Activated CD8-positive, alpha-beta memory T cell treated with anti-CD3 and anti-CD28 coated beads for 4 hours (primary cell): Measurements from ENCODE around the gene ISG20.
"Not testable (repeated sequence)": the region's sequence is repeated elsewhere in the genome, so short reads cannot be mapped to it uniquely, and the experiment has no call there.

Experiments used
- DNase-seq, 2 donors: peaks; one replicate each; pipeline ENCODE4 v3.0.0-alpha.2; 2020; ENCODE audit warnings: low read depth in 2 of 2

The ISG20 gene

DNA sequence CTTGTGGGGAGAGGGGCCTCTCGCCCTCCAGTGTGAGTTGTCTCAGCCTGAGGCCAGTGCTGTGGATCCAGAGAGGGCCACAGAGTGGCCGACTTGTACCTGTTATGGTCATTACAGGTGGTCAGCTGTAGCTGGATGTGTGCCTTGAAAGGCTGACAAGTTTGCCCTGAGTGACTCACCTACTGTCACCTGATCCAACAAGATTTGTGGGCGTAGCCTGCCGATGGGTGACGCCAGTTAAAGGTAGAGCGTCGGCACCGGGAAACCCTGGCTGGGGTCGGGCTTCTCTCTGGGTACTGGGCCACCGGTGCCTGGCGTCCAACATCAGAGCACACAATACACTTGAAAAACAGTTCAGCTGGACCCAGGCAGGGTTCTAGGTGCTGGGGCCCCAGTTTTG lies 2.8 kb upstream of the ISG20 start:
- DNase-seq = peak in 1 of 2 donors; percentile 42

DNA sequence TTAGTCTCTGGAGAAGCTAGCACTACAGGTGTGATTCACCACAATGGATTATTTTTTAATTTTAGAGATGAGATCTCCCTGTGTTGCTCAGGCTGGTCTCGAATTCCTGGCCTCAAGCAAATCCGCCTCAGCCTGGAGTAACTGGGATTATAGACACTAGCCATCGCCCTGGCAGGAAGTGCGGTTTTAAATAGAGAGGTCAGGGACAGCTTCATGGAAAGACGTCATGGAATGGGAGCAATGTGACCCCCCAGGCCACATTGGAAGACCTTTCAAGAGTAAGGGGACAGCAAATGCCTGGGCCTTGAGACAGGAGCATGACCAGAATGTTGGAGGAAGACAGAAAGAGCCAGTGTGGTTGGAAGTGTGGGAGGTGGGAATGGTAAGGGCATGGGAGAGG lies 2.2 kb upstream of the ISG20 start:
- DNase-seq = no peak

DNA sequence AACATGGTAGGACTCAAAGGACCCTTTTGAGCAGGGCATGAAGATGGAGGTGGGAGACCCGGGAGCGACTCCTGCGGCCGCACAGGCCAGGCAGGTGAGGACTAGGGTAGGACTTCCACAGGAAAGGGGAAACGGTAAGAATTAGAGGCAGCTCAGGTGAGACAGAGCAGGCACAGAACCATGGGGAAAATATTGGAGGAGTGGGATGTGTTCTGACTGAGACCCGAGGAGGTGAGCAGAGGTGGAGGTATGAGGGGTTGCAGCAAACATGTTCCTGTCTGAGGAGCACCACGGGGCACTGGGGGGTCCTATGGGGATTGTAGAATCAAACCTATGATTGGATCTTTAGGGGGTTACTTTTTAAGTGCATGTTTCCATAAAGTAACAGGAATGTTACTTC lies 1.4 kb upstream of the ISG20 start:
- DNase-seq = no peak

DNA sequence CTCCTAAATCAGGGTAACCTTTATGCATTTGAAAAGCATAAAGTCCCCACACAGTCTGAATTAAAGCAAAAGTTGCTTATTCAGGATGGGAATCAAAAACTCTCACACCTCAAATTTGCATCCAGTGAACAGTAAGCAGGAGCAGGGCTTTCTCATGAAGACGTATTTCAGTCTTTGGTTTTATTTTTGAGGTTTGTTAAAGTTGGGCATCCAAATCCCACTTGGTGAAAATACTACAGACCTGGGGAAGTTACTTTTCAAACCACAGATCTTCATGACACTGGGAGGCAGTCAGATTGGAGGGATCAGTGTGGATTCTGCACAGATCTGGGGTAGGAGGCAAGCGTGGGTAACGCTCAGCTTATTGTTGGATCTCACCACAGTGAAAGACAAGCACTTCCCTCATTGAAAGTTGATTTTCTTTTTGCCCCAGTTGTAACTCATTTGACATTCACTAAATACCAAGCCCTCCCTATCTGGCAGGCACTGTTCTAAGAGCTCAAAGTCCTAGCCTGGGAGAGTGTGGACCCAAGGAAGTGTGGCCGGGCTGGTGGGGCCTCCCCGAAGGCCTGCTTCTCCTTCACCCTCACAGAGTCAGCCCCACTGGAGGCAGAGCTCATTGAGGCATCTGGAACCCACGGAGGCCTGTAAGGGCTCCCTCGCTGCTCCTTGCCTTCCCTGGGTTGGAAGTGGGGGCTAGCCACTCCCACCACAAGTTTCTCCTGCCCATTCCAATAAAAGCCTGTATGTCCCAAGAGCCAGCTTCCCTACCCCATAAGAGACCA lies 783 bp upstream of the ISG20 start:
- DNase-seq = no peak

DNA sequence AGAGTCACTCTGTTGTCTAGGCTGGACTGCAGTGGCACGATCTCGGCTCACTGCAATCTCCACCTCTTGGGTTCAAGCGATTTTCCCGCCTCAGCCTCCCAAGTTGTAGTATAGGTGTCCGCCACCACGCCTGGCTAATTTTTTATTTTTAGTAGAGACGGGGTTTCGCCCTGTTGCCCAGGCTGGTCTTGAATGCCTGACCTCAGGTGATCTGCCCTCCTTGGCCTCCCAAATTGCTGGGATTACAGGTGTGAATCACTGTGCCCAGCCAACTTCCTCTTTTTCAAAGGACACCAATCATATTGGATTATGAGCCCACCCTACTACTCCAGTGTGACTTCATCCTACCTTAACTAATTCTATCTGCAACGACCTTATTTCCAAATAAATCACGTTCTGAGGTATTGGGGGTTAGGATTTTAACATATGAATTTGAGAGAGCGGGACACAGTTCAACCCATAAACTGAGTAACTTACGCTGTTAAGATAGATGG lies 3.2 kb downstream of the ISG20 start:
- no peak for DNase-seq

DNA sequence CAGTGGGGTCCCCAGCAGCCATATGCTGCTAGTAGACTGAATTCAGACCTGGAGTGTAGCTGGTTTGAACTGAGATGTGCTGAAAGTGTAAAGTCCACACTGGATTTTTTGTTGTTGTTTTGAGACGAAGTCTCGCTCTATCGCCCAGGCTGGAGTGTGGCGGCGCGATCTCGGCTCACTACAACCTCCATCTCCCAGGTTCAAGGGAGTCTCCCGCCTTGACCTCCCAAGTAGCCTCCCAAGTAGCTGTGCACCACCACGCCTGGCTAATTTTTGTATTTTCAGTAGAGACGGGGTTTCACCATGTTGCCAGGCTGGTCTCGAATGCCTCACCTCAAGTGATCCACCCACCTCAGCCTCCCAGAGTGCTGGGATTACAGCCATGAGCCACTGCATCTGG lies 3.7 kb downstream of the ISG20 start:
- DNase-seq = not testable (repeated sequence)

DNA sequence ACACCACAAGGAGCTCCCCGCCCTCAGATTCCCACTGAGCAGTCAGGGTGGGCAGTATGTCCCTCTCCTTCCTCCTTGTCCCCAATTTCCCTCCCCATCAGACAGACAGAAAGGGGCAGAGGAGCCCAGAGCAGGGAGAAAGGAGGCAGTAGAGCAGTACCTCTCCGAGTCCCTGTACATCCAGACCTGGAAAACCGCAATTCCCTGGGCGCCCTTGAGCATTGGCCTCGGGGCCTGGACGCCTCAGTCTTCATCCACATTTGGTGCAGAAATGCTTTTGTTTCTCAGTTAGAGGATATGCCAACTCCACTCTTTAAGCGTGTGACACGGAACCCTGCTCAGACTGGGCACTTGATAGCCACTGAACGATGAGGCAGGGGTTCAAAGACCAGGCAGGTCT lies 5.9 kb downstream of the ISG20 start:
- DNase-seq = no peak

DNA sequence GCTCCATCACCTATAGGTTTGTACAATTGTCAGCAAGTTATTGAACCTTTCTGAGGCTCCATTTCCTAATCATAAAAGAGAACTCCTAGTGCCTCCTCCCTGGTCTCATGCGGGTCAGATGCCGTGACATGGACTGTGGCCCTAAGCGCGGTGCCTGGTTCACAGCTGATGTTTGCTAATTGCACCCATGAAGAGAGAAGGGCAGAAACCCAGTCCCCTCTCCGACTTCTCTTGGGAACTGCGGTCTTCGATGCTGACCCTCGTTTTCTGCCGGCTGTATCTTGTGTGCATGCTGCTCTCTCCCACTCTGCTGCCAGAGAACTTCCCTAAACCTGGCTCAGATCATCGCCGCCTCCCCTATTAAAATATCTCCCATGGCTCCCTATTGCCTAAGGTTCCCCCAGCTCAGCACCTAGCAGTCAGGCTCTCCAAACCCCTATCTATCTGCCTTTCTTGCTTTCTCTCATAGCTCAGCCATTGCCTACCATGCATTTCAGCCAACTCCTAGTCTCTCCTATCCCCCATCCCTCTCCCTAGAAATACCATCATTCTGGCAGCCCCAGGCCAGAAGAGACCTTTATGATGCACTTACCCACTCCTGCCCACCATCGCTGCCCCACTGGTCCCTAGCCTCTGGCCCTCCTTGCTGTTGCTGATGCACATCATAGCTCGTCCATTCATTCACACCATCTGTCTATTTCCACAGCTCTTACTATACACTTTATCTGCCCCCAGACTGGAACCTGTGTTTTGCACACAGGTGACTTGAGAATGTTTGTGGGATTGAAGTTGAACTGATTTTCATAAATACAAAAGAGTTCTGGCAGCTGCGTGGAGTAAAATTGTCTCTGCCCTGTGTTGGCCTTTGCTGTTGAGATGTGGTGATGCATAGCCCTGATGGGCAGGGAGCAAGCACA lies 6.6 kb downstream of the ISG20 start:
- no peak for DNase-seq

DNA sequence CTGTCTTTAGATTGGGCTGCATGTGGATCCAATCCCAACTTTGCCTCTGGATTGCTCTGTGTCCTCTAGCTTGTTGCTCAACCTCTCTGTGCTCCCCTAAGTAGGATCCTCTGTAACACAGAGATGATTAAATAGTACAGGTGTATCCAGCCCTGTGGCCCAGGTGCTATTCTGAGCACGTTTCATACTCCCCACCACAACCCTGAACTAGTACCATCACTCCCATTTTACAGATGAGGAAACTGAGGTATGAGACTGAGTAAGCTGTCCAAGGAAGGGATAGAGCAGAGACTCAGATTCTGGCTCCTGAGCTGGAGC lies 7.2 kb downstream of the ISG20 start:
- DNase-seq = no peak

DNA sequence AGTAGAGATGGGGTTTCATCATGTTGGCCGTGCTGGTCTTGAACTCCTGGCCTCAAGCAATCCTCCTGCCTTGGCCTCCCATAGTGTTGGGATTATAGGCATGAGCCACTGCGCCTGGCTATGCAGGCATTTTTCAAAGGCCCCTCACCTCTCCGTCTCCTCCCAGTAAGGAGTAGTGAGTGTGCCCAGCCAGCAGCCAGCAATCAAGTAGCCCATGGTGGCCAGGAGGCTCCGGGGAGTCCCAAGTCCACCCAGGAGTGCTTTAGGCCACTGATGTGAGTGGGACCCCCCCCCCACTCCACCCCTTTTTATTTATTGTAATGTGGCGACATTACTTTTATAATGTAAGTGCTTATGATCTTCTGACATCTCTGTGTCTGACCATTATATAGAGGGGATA lies 8.1 kb downstream of the ISG20 start:
- no peak for DNase-seq

DNA sequence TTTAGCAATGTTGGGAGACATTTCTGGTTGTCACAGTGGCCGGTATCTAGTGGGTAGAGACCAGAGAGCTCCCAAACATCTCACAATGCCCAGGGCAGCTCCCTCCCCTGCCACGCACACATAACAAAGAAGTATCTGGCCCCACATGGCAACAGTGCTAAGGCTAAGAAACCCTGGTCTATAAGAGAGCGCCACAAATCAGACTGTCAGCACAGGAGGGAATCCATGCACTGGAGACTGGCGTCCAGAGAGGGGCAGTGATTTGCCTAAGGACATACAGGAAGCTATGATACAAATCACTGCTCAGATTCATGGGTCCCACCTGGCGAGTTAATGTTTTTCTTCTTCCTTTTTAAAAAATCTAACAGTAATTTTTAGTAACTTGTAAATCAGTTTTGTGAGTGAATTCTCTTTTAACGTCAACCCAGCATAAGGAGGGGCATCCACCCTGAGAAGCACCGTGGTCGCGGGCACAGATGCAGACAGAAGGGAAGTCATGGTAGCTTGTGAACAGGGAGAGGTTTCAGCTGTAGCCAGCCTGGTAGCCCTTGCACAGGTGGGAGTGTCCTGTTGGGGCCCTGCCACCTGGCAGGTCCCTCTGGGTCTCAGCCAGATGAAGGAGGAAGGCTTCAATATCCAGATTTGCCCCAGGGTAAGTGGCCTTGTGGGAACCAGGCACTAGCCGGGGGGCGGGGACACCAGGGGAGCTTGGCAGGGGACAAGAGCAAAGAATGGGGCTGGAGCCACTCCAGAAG lies 8.7 kb downstream of the ISG20 start:
- DNase-seq = no peak

DNA sequence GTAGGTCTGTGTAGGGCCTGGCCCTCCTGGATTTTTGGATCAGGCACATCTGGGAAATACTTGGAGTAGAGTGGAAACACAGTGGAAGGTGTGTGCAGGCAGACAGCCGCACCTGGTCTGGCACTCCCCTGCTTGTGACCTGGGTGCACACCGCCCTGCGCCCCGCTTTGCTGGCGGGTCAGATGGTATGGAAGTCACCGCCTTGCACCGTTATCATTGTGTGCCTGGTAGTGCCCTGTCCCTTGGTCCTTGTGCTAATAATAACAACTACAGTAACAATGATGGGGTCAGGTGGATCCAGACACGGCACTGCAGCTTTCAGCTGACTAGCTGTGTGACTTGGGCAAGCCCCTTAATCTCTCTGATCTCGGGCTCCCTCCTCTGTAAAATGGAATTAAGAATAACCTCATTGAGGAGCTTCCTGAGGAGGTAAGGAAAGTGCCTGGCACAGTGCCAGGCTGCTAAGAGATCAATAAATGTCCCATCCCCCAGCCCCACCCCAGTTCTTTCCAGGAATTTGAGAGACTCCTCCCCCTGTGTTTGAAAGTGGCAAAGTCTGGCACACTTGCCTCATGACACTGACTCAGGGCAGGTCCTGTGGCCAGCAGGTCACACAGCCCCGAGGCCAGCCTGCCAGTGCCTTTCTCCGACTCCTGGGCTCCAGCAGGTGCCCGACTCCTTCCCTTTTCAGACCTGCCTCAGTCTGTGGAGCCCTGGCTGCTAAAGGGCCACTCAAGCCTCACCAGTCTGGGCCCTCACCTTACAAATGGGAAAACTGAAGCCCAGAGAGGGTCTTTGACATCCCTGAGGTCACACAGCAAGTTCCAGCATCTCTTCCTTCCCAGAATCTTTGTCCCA lies 9.8 kb downstream of the ISG20 start:
- DNase-seq = no peak

DNA sequence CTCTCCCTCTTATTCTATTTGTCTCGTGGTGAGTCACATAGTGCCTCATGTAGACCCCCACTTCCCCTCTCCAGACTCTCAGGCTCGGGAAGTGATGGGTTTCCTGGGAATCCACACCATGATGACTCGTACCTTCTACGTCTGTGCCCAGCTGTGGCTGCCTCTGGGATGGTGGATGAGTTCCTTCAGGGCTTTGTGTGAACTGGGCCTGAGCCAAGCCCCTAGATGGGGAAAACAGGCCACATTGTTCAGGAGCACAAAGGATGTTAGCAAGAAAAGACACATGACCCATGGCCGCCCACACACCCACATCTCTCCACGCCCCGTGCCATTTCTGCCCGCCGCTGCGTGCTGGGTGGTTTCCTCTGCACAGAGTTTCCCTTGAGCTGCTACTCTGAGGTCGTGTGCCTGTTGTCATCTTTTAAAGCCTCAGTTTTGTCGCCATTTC lies 10.5 kb downstream of the ISG20 start:
- peak; percentile 60 to 64 for DNase-seq

DNA sequence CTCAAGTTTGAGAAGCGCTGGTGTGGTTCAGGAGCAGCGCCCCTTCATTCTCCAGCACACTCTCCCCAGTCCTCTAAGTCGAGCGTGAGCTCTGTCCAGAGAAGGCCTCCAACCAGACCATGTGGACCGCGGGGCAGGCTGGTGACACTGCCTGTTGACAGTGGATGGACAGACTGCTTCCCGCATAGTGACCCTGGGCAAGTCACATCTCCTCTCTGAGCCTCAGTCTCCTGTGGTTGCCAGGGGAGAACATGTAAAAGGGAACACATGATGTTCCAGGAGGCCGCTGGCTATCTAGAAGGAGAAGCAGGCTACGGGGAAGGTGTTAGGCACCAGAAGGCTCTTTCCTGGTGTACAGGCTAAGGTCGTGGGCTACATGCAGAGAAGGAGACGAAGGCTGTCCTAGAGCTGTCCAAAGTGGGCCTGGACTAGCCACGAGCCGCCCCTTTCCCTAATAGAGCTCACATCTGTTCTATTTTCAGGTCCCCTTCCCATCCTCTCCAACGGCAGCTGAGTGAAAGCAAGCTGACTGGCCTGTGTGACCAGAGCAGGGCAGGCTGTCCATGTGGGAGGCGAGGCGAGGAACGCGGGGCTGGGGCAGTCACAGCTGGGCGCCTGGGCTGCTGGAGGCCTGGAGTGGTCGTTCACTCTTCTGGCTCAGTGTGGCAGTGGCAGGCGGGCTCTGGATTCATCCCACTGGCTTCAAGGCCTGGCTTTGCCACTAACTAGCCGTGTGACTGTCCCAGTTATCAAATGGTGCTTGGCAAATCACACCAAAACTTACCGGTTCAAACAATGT lies 11.1 kb downstream of the ISG20 start:
- no peak for DNase-seq

DNA sequence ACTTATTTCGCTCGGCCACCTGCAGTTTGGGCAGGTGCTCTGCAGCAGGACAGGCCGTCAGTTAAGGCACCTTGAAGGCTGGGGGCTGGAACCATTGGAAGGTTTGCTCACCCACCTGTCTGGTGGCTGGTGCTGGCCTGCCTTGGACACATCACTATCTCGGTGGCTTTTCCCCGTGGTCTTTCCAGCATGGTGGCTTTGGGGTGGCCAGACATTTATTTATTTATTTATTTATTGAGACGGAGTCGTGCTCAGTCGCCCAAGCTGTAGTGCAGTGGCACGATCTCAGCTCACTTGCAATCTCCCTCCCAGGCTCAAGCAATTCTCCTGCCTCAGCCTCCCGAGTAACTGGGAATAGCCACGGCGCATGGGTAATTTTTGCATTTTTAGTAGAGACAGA lies 11.7 kb downstream of the ISG20 start:
- DNase-seq = no peak

DNA sequence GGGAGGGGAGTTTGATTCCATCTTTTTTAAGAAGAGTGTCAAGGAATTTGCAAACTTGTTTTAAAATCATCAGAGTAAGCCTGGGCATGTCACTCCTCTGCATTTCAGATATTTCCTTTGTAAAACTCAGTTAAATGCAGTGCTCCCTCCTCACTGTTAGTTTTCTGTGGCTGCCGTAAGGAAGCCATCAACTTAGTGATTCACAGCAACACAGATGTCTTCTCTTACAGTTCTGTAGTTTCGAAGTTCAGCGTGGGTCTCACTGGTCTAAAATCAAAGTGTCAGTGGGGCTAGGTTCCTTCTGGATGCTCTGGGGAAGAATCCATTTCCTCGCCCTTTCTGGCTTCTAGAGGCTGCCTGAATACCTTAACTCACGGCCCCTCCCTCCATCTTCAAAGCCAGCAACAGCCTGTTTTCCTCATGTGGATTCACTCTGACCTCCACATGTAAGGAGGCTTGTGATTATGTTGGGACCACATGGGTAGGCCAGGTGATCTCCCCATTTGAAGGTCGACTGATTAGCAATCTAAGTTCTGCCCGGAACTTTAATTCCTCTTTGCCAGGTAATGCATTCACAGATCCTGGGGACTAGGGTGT lies 12.4 kb downstream of the ISG20 start:
- DNase-seq = no peak

DNA sequence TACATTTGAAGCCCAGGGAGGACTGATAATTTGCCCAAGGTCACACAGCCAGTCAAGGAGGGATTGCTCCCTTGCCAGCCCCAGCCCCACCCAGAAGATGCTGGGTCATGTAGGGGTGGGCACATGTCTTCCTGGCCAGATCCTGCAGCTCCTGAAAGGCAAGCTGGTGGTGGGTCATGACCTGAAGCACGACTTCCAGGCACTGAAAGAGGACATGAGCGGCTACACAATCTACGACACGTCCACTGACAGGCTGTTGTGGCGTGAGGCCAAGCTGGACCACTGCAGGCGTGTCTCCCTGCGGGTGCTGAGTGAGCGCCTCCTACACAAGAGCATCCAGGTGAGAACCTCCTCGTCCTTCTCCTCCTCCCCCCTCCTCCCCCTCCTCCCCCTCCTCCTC lies 13.2 kb downstream of the ISG20 start:
- no peak for DNase-seq

DNA sequence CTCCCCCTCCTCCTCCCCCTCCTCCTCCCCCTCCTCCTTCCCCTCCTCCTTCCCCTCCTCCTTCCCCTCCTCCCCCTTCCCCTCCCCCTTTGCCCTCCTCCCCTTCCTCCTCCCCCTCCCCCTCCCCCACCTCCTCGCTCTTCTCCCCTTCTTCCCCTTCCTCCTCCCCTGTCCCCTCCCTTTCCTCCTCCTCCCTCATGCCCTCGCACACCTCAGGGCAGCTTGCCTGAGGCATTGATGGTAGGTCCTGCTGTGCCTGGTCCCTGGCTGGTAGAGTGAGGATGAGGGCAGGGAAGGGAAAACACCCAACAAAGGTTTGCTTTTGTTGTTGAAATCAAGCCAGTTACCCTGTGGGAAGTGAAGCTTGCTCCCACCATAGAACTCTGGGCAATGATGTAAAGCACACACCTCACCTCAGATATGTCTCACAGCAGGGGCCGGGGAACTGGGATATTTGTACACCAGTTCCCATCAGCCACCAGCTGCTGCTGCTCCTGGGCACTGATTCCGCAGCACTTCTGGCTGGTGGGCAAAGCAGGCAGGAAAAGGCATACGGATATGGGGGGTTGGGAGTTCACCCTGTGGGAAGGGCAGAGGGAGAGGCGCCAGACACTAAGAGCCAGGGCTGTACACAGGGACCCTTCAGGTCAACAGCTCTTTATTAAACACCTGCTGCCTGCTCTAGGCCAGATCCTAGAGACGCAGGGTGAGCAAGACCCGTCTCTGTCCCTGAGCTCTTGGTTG lies 13.8 kb downstream of the ISG20 start:
- DNase-seq = no peak
